GM13976 (cell line): ENCODE measurements around the gene FKBP11.
A peak's percentile ranks its signal among the peaks of the same experiment; 100 is the strongest.

Source experiments
- DNase-seq: peaks from one replicate; pipeline ENCODE4 v3.0.0; 2012; ENCODE audit warnings: low spot score
- in situ Hi-C: fragments of 300-500 bp; cut with MboI; formaldehyde crosslinking; loops from one replicate; pipeline ENCODE4 v1.12.0; 2022; ENCODE audit warnings: low sequenced_read_pairs, mixed read lengths, inconsistent platforms; ENCODE audit not compliant: unreplicated experiment
- TF ChIP-seq, protein P1 (sequence below): IDR thresholded peaks from 2 replicates; pipeline ENCODE4 v1.5.1; 2012; ENCODE audit warnings: borderline replicate concordance, mild to moderate bottlenecking; ENCODE audit not compliant: insufficient read depth; ENCODE audit errors: extremely low read depth, missing control alignments, control extremely low read depth

Gene FKBP11

DNA sequence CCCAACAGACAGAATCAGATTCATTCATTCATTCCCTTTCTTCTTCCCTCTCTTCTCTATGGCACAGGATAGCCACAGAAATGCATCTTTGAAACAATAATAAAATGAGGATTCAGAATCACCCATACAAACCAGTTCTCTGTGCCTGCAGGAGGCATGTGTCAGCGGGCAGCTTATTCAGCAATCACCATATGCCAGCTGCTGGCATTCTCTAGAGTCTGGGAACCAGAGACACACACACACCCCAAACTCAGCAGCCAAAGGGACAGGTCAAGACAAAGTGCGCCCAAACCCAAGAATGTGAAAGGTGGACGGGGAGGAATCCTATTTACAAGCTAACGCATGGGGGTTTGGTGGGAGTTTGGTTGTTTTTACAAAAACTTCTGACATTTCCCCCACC lies 17.9 kb upstream of the FKBP11 start:
- DNase-seq, result no peak
- in situ Hi-C loops, result no loop called here
- TF ChIP-seq, protein P1, sequence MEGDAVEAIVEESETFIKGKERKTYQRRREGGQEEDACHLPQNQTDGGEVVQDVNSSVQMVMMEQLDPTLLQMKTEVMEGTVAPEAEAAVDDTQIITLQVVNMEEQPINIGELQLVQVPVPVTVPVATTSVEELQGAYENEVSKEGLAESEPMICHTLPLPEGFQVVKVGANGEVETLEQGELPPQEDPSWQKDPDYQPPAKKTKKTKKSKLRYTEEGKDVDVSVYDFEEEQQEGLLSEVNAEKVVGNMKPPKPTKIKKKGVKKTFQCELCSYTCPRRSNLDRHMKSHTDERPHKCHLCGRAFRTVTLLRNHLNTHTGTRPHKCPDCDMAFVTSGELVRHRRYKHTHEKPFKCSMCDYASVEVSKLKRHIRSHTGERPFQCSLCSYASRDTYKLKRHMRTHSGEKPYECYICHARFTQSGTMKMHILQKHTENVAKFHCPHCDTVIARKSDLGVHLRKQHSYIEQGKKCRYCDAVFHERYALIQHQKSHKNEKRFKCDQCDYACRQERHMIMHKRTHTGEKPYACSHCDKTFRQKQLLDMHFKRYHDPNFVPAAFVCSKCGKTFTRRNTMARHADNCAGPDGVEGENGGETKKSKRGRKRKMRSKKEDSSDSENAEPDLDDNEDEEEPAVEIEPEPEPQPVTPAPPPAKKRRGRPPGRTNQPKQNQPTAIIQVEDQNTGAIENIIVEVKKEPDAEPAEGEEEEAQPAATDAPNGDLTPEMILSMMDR, result no peak

DNA sequence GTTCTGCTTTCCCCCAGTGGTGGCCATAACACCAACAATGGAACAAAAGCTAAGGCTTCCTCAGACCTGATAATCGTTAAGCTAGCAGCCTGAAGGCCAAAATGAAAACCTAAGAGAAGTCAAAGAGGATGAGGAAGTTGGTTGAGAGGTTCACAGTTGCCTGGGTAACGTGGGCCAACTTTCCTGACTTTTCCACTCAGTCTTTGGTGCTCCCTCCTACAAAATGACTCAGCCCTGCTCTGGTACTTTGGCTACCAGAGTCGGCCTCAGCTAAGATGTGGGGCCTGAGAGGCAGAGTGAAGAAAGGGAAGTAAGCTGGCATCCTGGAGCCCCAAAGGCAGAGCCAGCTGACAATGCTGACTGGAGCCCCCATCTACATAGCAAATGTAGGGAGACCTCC lies 14.9 kb upstream of the FKBP11 start:
- in situ Hi-C loops, result no loop called here
- no peak for DNase-seq
- TF ChIP-seq, protein P1, result no peak

DNA sequence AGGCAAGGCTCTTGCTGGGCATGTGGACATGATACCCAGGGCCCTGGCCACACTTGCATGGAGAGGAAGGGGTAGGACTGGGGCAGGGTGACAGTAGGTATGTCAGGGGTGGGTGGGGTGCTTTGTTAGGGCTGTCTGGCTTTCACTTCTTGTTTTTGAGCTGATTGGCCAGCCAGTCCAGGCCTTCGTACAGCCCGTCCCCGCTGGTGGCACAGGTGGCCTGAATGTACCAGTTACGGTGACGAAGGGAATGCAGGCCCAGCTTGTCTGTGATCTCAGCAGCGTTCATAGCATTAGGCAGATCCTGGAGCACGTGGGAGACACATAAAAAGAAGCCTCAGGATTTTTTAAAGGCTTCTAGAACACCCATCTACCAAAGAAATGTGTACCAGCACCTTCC lies 13.5 kb upstream of the FKBP11 start:
- no peak for DNase-seq
- in situ Hi-C loops, result no loop called here
- TF ChIP-seq, protein P1, result no peak

DNA sequence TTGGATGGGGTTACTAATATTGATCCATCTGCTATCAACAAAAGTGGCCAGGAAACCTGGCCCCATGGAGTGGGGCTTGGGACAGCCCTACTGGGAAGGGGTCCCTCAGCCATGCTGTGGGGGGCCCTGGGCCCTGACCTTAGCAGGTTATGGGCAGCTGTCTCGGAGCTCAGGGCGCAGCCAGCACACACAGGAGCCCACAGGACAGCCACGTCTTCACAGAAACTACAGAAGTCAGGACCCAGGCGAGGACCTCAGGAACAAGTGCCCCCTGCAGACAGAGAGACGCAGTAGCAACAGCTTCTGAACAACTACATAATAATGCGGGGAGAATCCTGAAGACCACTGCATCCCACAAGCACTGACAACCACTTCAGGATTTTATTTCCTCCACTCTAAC lies 11.9 kb upstream of the FKBP11 start:
- TF ChIP-seq, protein P1, result no peak
- in situ Hi-C loops, result no loop called here
- DNase-seq, result no peak

DNA sequence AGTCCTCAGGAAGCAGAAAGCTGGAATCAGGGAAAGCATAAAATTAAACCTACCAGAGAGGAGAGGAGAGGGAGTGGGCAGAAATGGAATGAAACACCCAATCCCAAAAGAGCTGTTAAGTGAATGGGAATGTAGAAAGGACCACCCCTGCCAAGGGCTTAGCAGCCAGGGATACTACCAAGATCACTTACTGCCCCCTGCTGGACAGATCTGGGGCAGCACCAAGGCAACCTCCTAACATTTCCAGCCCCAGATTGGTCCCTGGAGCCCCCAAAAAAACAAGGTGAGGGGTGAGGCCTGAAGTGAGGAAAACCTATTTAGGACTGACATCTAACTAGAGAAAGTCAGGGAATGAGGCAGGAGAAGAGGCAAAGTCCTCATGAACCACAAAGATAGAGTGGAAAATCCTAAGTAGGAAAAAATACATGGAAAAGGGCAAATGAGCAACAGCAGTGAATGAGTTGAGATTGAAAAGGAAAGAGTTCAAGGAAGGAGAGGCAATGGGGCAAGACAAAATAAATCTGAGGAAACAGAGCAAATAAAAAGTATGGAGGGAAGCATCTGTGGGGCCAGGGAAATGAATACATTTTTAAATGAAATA lies 11.2 kb upstream of the FKBP11 start:
- in situ Hi-C loops, result no loop called here

DNA sequence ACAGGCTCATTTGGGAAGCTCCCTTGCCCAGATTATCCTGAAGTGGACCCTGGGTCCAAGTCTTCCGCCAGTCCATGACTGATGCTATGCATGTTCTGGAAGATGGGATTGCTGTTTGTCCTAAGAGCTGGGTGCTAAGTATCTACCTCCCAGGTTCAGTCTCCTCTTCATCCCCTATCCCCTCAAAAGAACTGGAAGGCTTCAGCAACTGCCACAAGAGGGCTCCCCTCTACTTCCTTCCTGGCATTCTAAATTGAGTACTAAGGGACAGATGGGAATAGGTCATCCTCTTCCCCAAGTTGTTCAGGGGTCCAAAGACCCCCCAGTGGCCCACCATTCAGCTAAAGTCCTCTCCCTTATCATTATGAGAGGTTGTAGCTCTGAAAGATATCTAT lies 9.0 kb upstream of the FKBP11 start:
- in situ Hi-C loops, result no loop called here
- TF ChIP-seq, protein P1, result no peak
- DNase-seq, result no peak

More for the DNA sequence above, 11.2 kb upstream of the FKBP11 start:
- peak; percentile 86 for DNase-seq
- TF ChIP-seq, protein P1, result peak; percentile 85
